Body of pancreas (tissue), 4 donors: Measurements from ENCODE around the gene RTKN2. TPM values are rescaled to one million over a fixed set of nuclear protein-coding genes. Genes with fewer than 3 reads are reported as not detected.

Source experiments
- ATAC-seq: fragments of 150-250 bp; one replicate; pipeline ENCODE4 v1.9.1; 2016
- DNase-seq, 4 donors: peaks; one replicate each; pipeline ENCODE4 v3.0.0-alpha.2; 2019
- H3K27ac ChIP-seq, 4 donors: fragments of 200-600 bp; sonication (generic); 1 replicate in 3 of 4; 2 replicates in 1 of 4; pipeline versions ENCODE4 v1.5.1 to v1.6.1; 2016 to 2019; ENCODE audit warnings: mild to moderate bottlenecking in 1 of 4, mixed read lengths in 1 of 4, moderate library complexity in 1 of 4
- H3K27me3 ChIP-seq, 2 donors: fragments of 200-600 bp; sonication (generic); one replicate each; pipeline ENCODE4 v1.6.0; 2016; ENCODE audit warnings: mild to moderate bottlenecking in 1 of 2
- H3K36me3 ChIP-seq, 2 donors: fragments of 200-600 bp; sonication (generic); replicated peaks in 1 of 2; 2 replicates each; pipeline ENCODE4 v1.5.1; 2016; ENCODE audit warnings: low read depth in 2 of 2; ENCODE audit not compliant: insufficient read depth in 1 of 2
- H3K4me1 ChIP-seq: fragments of 200-600 bp; sonication (generic); one replicate; pipeline ENCODE4 v1.6.0; 2016
- H3K4me3 ChIP-seq, 2 donors: fragments of 200-600 bp; sonication (generic); 1 replicate in 1 of 2; 2 replicates in 1 of 2; pipeline ENCODE4 v1.5.1; 2016 to 2019
- H3K9me3 ChIP-seq, 3 donors: fragments of 200-600 bp; sonication (generic); 1 replicate in 2 of 3; 2 replicates in 1 of 3; pipeline ENCODE4 v1.5.1; 2016
- CTCF ChIP-seq, 7 experiments: fragments of 450-650 bp in 4 of 7; fragments of 200-600 bp in 3 of 7; sonication (generic) in 3 of 7; IDR thresholded peaks; one replicate each; pipeline ENCODE4 v1.5.1; 2016 to 2019; ENCODE audit warnings: antibody characterized with exemption in 7 of 7
- POLR2A ChIP-seq, 3 donors: fragments of 450-650 bp; IDR thresholded peaks; one replicate each; pipeline ENCODE4 v1.6.1; 2016; ENCODE audit warnings: antibody characterized with exemption in 3 of 3, mild to moderate bottlenecking in 2 of 3
- WGBS, 2 donors: methylation state at CpG; one replicate each; pipeline ENCODE4 v1.1.5; 2017; 5-methylcytosine and 5-hydroxymethylcytosine counted together
- intact Hi-C: fragments of 100-400 bp; cut with DNase I; formaldehyde crosslinking; loops from one replicate; pipeline ENCODE4 v1.15.1; 2023
- total RNA-seq, 2 donors: library from RNA; depleted of rRNA; stranded (reverse); fragments of >200 nt; gene quantifications; one replicate each; pipeline ENCODE4 v1.1.0, GENCODE V29; 2016

Gene RTKN2
- total RNA-seq, 2 donors from 2014 or later, result 0.33 TPM; not detected in 1

- DNase-seq (no peak), ATAC-seq (no peak)
- intact Hi-C loops, result no loop called here
- TF ChIP-seq POLR2A (IDR thresholded peaks at IDR 0.05) (no peak), CTCF (IDR thresholded peaks at IDR 0.05) (no peak)
- Histone ChIP-seq H3K27ac (no peak overlapping the region), H3K4me1 (peaks cover 8% of the 10 kb centered on the region), H3K36me3 (no peaks in the 10 kb centered on the region), H3K9me3 (no peaks in the 10 kb centered on the region), H3K27me3 (no peaks in the 10 kb centered on the region), H3K4me3 (no peak overlapping the region)
- 74 to 81% methylated on average over 4 of the region's 4 CpGs for WGBS, 2 donors
These were observed 106.2 kb downstream of the RTKN2 start for GRCh38 chr10:62162261-62162981.

GRCh38 chr10:62159351-62159750 is 109.3 kb downstream of the RTKN2 start:
- no peak overlapping the region for H3K27ac ChIP-seq
- H3K36me3 ChIP-seq, result no peaks in the 10 kb centered on the region
- TF ChIP-seq CTCF (IDR thresholded peaks at IDR 0.05) (no peak), POLR2A (IDR thresholded peaks at IDR 0.05) (no peak)
- DNase-seq, result no peak
- no peaks in the 10 kb centered on the region for H3K4me1 ChIP-seq
- H3K4me3 ChIP-seq, result no peak overlapping the region
- no peak for ATAC-seq
- H3K27me3 ChIP-seq, result no peaks in the 10 kb centered on the region
- 89 to 90% methylated on average over 3 of the region's 3 CpGs for WGBS, 2 donors
- intact Hi-C loops, result no loop called here
- H3K9me3 ChIP-seq, result no peaks in the 10 kb centered on the region

GRCh38 chr10:62157601-62158000 is 111.0 kb downstream of the RTKN2 start:
- Histone ChIP-seq H3K4me3 (no peak overlapping the region), H3K36me3 (no peaks in the 10 kb centered on the region), H3K27ac (no peak overlapping the region), H3K4me1 (no peaks in the 10 kb centered on the region), H3K9me3 (no peaks in the 10 kb centered on the region), H3K27me3 (no peaks in the 10 kb centered on the region)
- no peak for ATAC-seq
- WGBS, 2 donors, result 50 to 52% methylated on average over 3 of the region's 3 CpGs
- no peak for DNase-seq
- TF ChIP-seq CTCF (IDR thresholded peaks at IDR 0.05) (no peak), POLR2A (IDR thresholded peaks at IDR 0.05) (no peak)
- intact Hi-C loops, result no loop called here

- H3K36me3 ChIP-seq, result no peaks in the 10 kb centered on the region
- H3K27ac ChIP-seq, result no peak overlapping the region
- no peak overlapping the region for H3K4me3 ChIP-seq
- 71 to 79% methylated on average over 7 of the region's 7 CpGs for WGBS, 2 donors
- ATAC-seq, result no peak
- TF ChIP-seq POLR2A (IDR thresholded peaks at IDR 0.05), result no peak
- TF ChIP-seq CTCF (IDR thresholded peaks at IDR 0.05), result no peak
- no peak for DNase-seq
- intact Hi-C loops, result no loop called here
- H3K4me1 ChIP-seq, result no peaks in the 10 kb centered on the region
- H3K27me3 ChIP-seq, result no peaks in the 10 kb centered on the region
- no peaks in the 10 kb centered on the region for H3K9me3 ChIP-seq
These were observed 113.5 kb downstream of the RTKN2 start for GRCh38 chr10:62155054-62155680.

GRCh38 chr10:62154231-62154630 is 114.4 kb downstream of the RTKN2 start:
- intact Hi-C loops, result no loop called here
- no peak for ATAC-seq
- no peak for DNase-seq

More at GRCh38 chr10:62154231-62154630, 114.4 kb downstream of the RTKN2 start:
- no peaks in the 10 kb centered on the region for H3K36me3 ChIP-seq
- 74 to 89% methylated on average over 2 of the region's 2 CpGs for WGBS, 2 donors
- H3K4me1 ChIP-seq, result no peaks in the 10 kb centered on the region
- H3K9me3 ChIP-seq, result no peaks in the 10 kb centered on the region
- H3K4me3 ChIP-seq, result no peak overlapping the region
- H3K27ac ChIP-seq, result no peak overlapping the region
- TF ChIP-seq POLR2A (IDR thresholded peaks at IDR 0.05) (no peak), CTCF (IDR thresholded peaks at IDR 0.05) (no peak)
- H3K27me3 ChIP-seq, result no peaks in the 10 kb centered on the region
